K562 (cell line): ENCODE results near the gene CLNK. TPM values are rescaled to one million over a fixed set of nuclear protein-coding genes. Genes with fewer than 3 reads are reported as not detected.

Experiments
- ATAC-seq: fragments of 200-7000 bp; cut with Tn5 transposase; 3 replicates; pipeline ENCODE4 v1.9.1; 2020; ENCODE audit warnings: moderate library complexity
- BruUV-seq: library from RNA; stranded (reverse); fragments of 400-500 nt; replicated peaks from 2 replicates; lab custom pipeline; 2021; lab: Mats Ljungman, UMichigan
- CTCF ChIA-PET: fragments of 300-600 bp; formaldehyde crosslinking; extraction: SDS; loops from one replicate; lab custom pipeline; 2021; ENCODE audit warnings: low intra/inter-chr PET ratio; lab: Yijun Ruan, JAX
- POLR2A ChIA-PET: fragments of 300-600, 350-650 bp; sonication (Branson Sonifier 250); formaldehyde crosslinking; extraction: SDS; loops from one replicate; lab custom pipeline; 2021; ENCODE audit warnings: antibody characterized with exemption, inconsistent platforms; lab: Yijun Ruan, JAX
- DNase-seq, 4 experiments: peaks; one replicate each; pipeline versions ENCODE4 v3.0.0 to v3.0.0-alpha.2; 2011 to 2018; ENCODE audit warnings: low spot score in 3 of 4, mixed read lengths in 3 of 4; ENCODE audit errors: extremely low read depth in 1 of 4
- FAIRE-seq: peaks from 2 replicates; lab custom pipeline; 2011; peaks lifted over from hg19 to GRCh38; lab: Jason Lieb, UNC
- H2AFZ ChIP-seq: 2 replicates; pipeline ENCODE4 v1.6.0; 2011; ENCODE audit warnings: low read depth, low read length, control low read depth, inconsistent platforms
- H3K27ac ChIP-seq: fragments of 200-600 bp; 3 replicates; pipeline ENCODE4 v1.8.0; 2011; ENCODE audit warnings: low read depth, mild to moderate bottlenecking, control low read depth, inconsistent platforms, low read length, moderate library complexity, mixed read lengths; ENCODE audit errors: extremely low read depth
- H3K27me3 ChIP-seq, 2 experiments: fragments of 300-600 bp in 1 of 2; 2 replicates in 1 of 2; 3 replicates in 1 of 2; pipeline versions ENCODE4 v1.6.0 to v1.8.0; 2011; ENCODE audit warnings: inconsistent platforms in 2 of 2, low read length in 2 of 2, mild to moderate bottlenecking in 1 of 2, mixed read lengths in 1 of 2, moderate library complexity in 1 of 2; ENCODE audit not compliant: control insufficient read depth in 2 of 2, insufficient read depth in 2 of 2
- H3K36me3 ChIP-seq: fragments of 300-600 bp; 3 replicates; pipeline ENCODE4 v1.8.0; 2011; ENCODE audit warnings: mild to moderate bottlenecking, low read length, inconsistent platforms; ENCODE audit not compliant: control insufficient read depth, insufficient read depth
- H3K4me1 ChIP-seq, 2 experiments: fragments of 200-600 bp in 1 of 2; replicated peaks in 1 of 2; 2 replicates in 1 of 2; 3 replicates in 1 of 2; pipeline versions ENCODE4 v1.5.1 to v1.8.0; 2011; ENCODE audit warnings: inconsistent platforms in 2 of 2, low read length in 2 of 2, mild to moderate bottlenecking in 1 of 2, mixed read lengths in 1 of 2, moderate library complexity in 1 of 2; ENCODE audit not compliant: control insufficient read depth in 2 of 2, insufficient read depth in 2 of 2
- H3K4me2 ChIP-seq: 2 replicates; pipeline ENCODE4 v1.6.1; 2011; ENCODE audit warnings: low read length, control low read depth, inconsistent platforms, mixed read lengths; ENCODE audit not compliant: insufficient read depth
- H3K4me3 ChIP-seq: fragments of 200-600 bp; sonication (generic), shearing (Covaris generic); 2 replicates; pipeline ENCODE4 v1.5.1; 2016; ENCODE audit warnings: control low read depth, inconsistent platforms
- H3K79me2 ChIP-seq: fragments of 200-600 bp; 3 replicates; pipeline ENCODE4 v1.8.0; 2011; ENCODE audit warnings: low read length, inconsistent platforms; ENCODE audit not compliant: control insufficient read depth, insufficient read depth
- H3K9ac ChIP-seq, 2 experiments: 2 replicates each; pipeline versions ENCODE4 v1.6.0 to v1.6.1; 2011; ENCODE audit warnings: low read depth in 2 of 2, low read length in 2 of 2, control low read depth in 1 of 2, inconsistent platforms in 1 of 2, mild to moderate bottlenecking in 1 of 2, mixed read lengths in 1 of 2; ENCODE audit not compliant: insufficient read depth in 1 of 2
- H3K9me1 ChIP-seq: one replicate; pipeline ENCODE4 v1.6.0; 2011; ENCODE audit warnings: inconsistent platforms, mild to moderate bottlenecking, low read length, moderate library complexity; ENCODE audit not compliant: control insufficient read depth, insufficient read depth
- H3K9me3 ChIP-seq: replicated peaks from 2 replicates; pipeline ENCODE4 v1.5.1; 2011; ENCODE audit warnings: low read depth, low read length, inconsistent platforms; ENCODE audit not compliant: control insufficient read depth, insufficient read depth
- H4K20me1 ChIP-seq: replicated peaks from 2 replicates; pipeline ENCODE4 v1.6.1; 2011; ENCODE audit warnings: low read length, inconsistent platforms, mixed read lengths; ENCODE audit not compliant: control insufficient read depth, insufficient read depth
- CUX1 ChIP-seq: fragments of 200-800 bp; sonication (Bioruptor generic); IDR thresholded peaks from 2 replicates; pipeline ENCODE4 v1.6.1; 2016; ENCODE audit warnings: missing genetic modification characterization, missing compliant biosample characterization
- EP400 ChIP-seq: fragments of 450-650 bp; IDR thresholded peaks from 2 replicates; pipeline ENCODE4 v1.6.1; 2017; ENCODE audit warnings: antibody characterized with exemption, mild to moderate bottlenecking, moderate library complexity
- FOXP1 ChIP-seq: sonication (generic); formaldehyde crosslinking; IDR thresholded peaks from 2 replicates; pipeline ENCODE4 v1.8.0; 2022; ENCODE audit warnings: mild to moderate bottlenecking, missing genetic modification reagents
- MCM7 ChIP-seq, 2 experiments: fragments of 450-650 bp; IDR thresholded peaks; 2 replicates each; pipeline ENCODE4 v1.6.1; 2016 to 2018
- PHB ChIP-seq: fragments of 250-450 bp; sonication (Bioruptor Pico); IDR thresholded peaks from 2 replicates; pipeline ENCODE4 v1.5.0; 2021
- ZBTB8A ChIP-seq: fragments of 450-650 bp; IDR thresholded peaks from 2 replicates; pipeline ENCODE4 v1.6.1; 2018; ENCODE audit warnings: mild to moderate bottlenecking, moderate library complexity; ENCODE audit not compliant: partially characterized antibody
- ZEB2 ChIP-seq: fragments of 450-650 bp; IDR thresholded peaks from 2 replicates; pipeline ENCODE4 v1.6.1; 2016
- ZNF133 ChIP-seq: fragments of 250-450 bp; sonication (Bioruptor Pico); IDR thresholded peaks from 2 replicates; pipeline ENCODE4 v1.4.0; 2020; ENCODE audit warnings: mild to moderate bottlenecking
- ZNF239 ChIP-seq: fragments of 250-450 bp; sonication (Bioruptor Pico); IDR thresholded peaks from 2 replicates; pipeline ENCODE4 v1.4.0; 2020; ENCODE audit warnings: mild to moderate bottlenecking
- ZNF408 ChIP-seq: fragments of 250-450 bp; sonication (Bioruptor Pico); IDR thresholded peaks from 2 replicates; pipeline ENCODE4 v1.4.0; 2020; ENCODE audit warnings: low read depth, mild to moderate bottlenecking, moderate library complexity
- ZNF707 ChIP-seq: fragments of 250-450 bp; sonication (Bioruptor Pico); conservative IDR thresholded peaks from 2 replicates; pipeline ENCODE4 v1.8.0; 2022; ENCODE audit warnings: inconsistent platforms, mild to moderate bottlenecking, moderate library complexity
- ZNF830 ChIP-seq: fragments of 250-450 bp; sonication (Bioruptor Pico); IDR thresholded peaks from 2 replicates; pipeline ENCODE4 v1.5.0; 2021; ENCODE audit warnings: mild to moderate bottlenecking
- WGBS: fragments of 100-300 bp; shearing (Covaris generic); methylation state at CpG from one replicate; pipeline ENCODE4 v1.1.6; 2016; ENCODE audit warnings: low coverage, mixed read lengths; ENCODE audit not compliant: insufficient coverage; ENCODE audit errors: missing lambda C conversion rate; 5-methylcytosine and 5-hydroxymethylcytosine counted together
- in situ Hi-C: fragments of 300-500 bp; cut with MboI; formaldehyde crosslinking; loops from 4 replicates; pipeline ENCODE4 v1.15.0; 2018; ENCODE audit warnings: inconsistent platforms, mixed read lengths
- intact Hi-C: fragments of 100-400 bp; cut with micrococcal nuclease; formaldehyde crosslinking; loops from 2 replicates; pipeline ENCODE4 v1.14.2; 2022
- polyA plus RNA-seq, 8 experiments: library from polyadenylated mRNA; depleted of rRNA in 4 of 8; stranded (reverse) in 5 of 8; unstranded in 3 of 8; fragments of >200 nt; fragmentation: Nextera tagmentation in 2 of 8; fragmentation: Illumina TruSeq in 1 of 8; extraction: Ambion mirVana in 2 of 8; extraction: Trizol in 1 of 8; gene quantifications; 2 replicates each; pipeline versions ENCODE4 v1.2.1 to v1.2.3, GENCODE V29; 2011 to 2014; ENCODE audit warnings: inconsistent platforms in 1 of 8, missing spikeins in 1 of 8
- total RNA-seq, 7 experiments: library from RNA; depleted of rRNA in 6 of 7; stranded (reverse); fragments of >200 nt in 6 of 7; fragmentation: Illumina TruSeq in 2 of 7; extraction: Trizol in 2 of 7; gene quantifications; 2 replicates each; pipeline versions ENCODE4 v1.2.1 to v1.2.3, GENCODE V29; 2011 to 2021; ENCODE audit warnings: low replicate concordance in 1 of 7
- TF ChIP-seq, protein P1 (sequence below): sonication (generic); formaldehyde crosslinking; IDR thresholded peaks from 2 replicates; pipeline ENCODE4 v1.8.0; 2023; ENCODE audit warnings: mild to moderate bottlenecking, missing genetic modification reagents

CLNK gene
- total and polyA plus RNA-seq, 9 of the 15 experiments (the other 6 are each of a cell fraction or from before 2014, with no cell fraction given): not detected

DNA sequence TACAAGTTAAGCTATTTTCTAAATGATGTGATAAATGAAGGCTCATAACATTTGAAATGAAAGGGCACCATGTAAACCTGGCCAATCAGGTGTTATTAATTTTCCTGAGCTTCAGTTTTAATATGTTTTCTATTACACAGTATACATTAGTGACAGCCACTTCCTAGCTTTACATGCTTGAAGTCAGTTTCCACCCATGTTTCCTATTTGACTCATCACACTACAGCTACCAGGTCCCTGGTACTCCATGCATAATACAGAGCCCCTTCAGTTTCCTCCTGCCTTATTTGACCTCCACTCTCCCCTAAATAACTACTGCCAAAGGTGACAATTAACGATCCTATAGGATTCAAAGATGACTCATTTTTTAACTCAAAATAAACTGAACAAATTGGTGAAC lies 245.6 kb downstream of the CLNK start (continued):
- TF ChIP-seq ZNF408 (CRISPR knock-in tag) (no peak), FOXP1 (CRISPR knock-in tag) (no peak)
- TF ChIP-seq, all 486 proteins: peak for 0

DNA sequence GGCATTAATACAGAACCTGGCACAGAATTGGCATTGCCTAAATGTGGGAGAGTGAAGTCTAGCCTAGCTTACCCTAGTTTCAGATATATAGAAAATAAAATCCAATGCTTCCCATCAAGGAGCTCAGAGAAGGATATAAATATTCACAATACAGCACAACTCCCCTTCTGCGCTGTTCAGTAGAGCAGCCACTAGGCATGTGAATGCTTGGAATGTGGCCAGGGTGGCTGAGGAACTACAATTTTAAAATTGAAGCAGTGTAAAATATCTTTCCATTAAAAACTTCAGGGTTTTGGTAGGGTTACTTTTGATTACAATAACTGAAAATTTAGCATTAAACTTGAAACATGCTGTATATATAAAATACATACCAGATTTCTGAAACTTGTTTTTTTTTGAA lies 246.8 kb downstream of the CLNK start:
- Histone ChIP-seq H3K9ac (no peak overlapping the region), H3K4me1 (no peaks in the 10 kb centered on the region), H3K27me3 (no peaks in the 10 kb centered on the region), H3K9me3 (no peaks in the 10 kb centered on the region), H3K9me1 (no peaks in the 10 kb centered on the region), H2AFZ (no peak overlapping the region), H4K20me1 (no peaks in the 10 kb centered on the region), H3K27ac (no peak overlapping the region), H3K4me2 (no peak overlapping the region), H3K4me3 (no peak overlapping the region), H3K79me2 (no peaks in the 10 kb centered on the region), H3K36me3 (peaks cover 3% of the 10 kb centered on the region; the same call in 1 of the 3 replicates)
- in situ Hi-C loops (no loop called here), intact Hi-C loops (no loop called here)
- FAIRE-seq (no peak), DNase-seq (no peak), ATAC-seq (no peak)
- BruUV-seq: no TSS peak
- ChIA-PET POLR2A (interaction anchor here (1.1 kb wide), 1 partner anchor 273 kb away, joined by 3 read pairs; no protein-coding TSS in a partner anchor), CTCF (no interaction called here)
- 44% methylated on average over 1 of the region's 1 CpG for WGBS
- TF ChIP-seq ZBTB8A (no peak), PHB (CRISPR knock-in tag) (no peak), EP400 (no peak), ZNF133 (no peak), ZEB2 (no peak), ZNF830 (CRISPR knock-in tag) (no peak), CUX1 (CRISPR knock-in tag) (no peak), MCM7 (IDR thresholded peaks at IDR 0.05) (no peak), ZNF707 (CRISPR knock-in tag) (no peak), ZNF239 (CRISPR knock-in tag) (no peak)
- TF ChIP-seq, protein P1, sequence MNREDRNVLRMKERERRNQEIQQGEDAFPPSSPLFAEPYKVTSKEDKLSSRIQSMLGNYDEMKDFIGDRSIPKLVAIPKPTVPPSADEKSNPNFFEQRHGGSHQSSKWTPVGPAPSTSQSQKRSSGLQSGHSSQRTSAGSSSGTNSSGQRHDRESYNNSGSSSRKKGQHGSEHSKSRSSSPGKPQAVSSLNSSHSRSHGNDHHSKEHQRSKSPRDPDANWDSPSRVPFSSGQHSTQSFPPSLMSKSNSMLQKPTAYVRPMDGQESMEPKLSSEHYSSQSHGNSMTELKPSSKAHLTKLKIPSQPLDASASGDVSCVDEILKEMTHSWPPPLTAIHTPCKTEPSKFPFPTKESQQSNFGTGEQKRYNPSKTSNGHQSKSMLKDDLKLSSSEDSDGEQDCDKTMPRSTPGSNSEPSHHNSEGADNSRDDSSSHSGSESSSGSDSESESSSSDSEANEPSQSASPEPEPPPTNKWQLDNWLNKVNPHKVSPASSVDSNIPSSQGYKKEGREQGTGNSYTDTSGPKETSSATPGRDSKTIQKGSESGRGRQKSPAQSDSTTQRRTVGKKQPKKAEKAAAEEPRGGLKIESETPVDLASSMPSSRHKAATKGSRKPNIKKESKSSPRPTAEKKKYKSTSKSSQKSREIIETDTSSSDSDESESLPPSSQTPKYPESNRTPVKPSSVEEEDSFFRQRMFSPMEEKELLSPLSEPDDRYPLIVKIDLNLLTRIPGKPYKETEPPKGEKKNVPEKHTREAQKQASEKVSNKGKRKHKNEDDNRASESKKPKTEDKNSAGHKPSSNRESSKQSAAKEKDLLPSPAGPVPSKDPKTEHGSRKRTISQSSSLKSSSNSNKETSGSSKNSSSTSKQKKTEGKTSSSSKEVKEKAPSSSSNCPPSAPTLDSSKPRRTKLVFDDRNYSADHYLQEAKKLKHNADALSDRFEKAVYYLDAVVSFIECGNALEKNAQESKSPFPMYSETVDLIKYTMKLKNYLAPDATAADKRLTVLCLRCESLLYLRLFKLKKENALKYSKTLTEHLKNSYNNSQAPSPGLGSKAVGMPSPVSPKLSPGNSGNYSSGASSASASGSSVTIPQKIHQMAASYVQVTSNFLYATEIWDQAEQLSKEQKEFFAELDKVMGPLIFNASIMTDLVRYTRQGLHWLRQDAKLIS: no peak
